ENCODE measurements around the gene CACNA1C. TPM values are rescaled to one million over a fixed set of nuclear protein-coding genes. Genes with fewer than 3 reads are reported as not detected.

The CACNA1C gene
- total RNA-seq, 2 experiments from 2014 or later = 0.04 TPM

GRCh38 chr12:2264651-2265232 is 212.0 kb downstream of the CACNA1C start:
- POLR2A ChIA-PET = no interaction called here
- CTCF ChIA-PET = no interaction called here

GRCh38 chr12:2265461-2266167 is 212.8 kb downstream of the CACNA1C start:
- ChIA-PET CTCF (no interaction called here), POLR2A (no interaction called here)

GRCh38 chr12:2266666-2267620 is 214.2 kb downstream of the CACNA1C start:
- ChIA-PET CTCF (interaction anchor here (1.1 kb wide), 1 partner anchor 24 kb away, joined by 3 read pairs; no protein-coding TSS in a partner anchor), POLR2A (no interaction called here)

- ChIA-PET CTCF (no interaction called here), POLR2A (no interaction called here)
Observed at GRCh38 chr12:2267703-2268470, 215.1 kb downstream of the CACNA1C start.

- CTCF ChIA-PET = no interaction called here
- POLR2A ChIA-PET = no interaction called here
Observed at GRCh38 chr12:2268471-2269286, 215.9 kb downstream of the CACNA1C start.

- CTCF ChIA-PET = no interaction called here
- POLR2A ChIA-PET = no interaction called here
Observed at GRCh38 chr12:2270846-2271245, 218.1 kb downstream of the CACNA1C start.

- CTCF ChIA-PET = no interaction called here
- POLR2A ChIA-PET = no interaction called here
Observed at GRCh38 chr12:2271961-2272360, 219.2 kb downstream of the CACNA1C start.

- ChIA-PET POLR2A (no interaction called here), CTCF (no interaction called here)
Observed at GRCh38 chr12:2273288-2273687, 220.5 kb downstream of the CACNA1C start.

GRCh38 chr12:2273751-2274150 is 221.0 kb downstream of the CACNA1C start:
- POLR2A ChIA-PET = no interaction called here

GRCh38 chr12:2274733-2275132 is 221.9 kb downstream of the CACNA1C start:
- ChIA-PET CTCF (no interaction called here), POLR2A (no interaction called here)

More at GRCh38 chr12:2273751-2274150, 221.0 kb downstream of the CACNA1C start:
- CTCF ChIA-PET = no interaction called here

- POLR2A ChIA-PET = no interaction called here
- CTCF ChIA-PET = interaction anchor here (1.3 kb wide), 1 partner anchor 15 kb away, joined by 3 read pairs; no protein-coding TSS in a partner anchor
Observed at GRCh38 chr12:2276288-2277033, 223.7 kb downstream of the CACNA1C start.

GRCh38 chr12:2277492-2278155 is 224.8 kb downstream of the CACNA1C start:
- ChIA-PET POLR2A (no interaction called here), CTCF (no interaction called here)

GRCh38 chr12:2281446-2281845 is 228.7 kb downstream of the CACNA1C start:
- ChIA-PET CTCF (no interaction called here), POLR2A (no interaction called here)

- POLR2A ChIA-PET = no interaction called here
- CTCF ChIA-PET = interaction anchor here (0.7 kb wide), 1 partner anchor 18 kb away, joined by 3 read pairs; no protein-coding TSS in a partner anchor
Observed at GRCh38 chr12:2282318-2282717, 229.5 kb downstream of the CACNA1C start.

- CTCF ChIA-PET = no interaction called here
- POLR2A ChIA-PET = no interaction called here
Observed at GRCh38 chr12:2283480-2283879, 230.7 kb downstream of the CACNA1C start.

GRCh38 chr12:2283916-2284315 is 231.1 kb downstream of the CACNA1C start:
- ChIA-PET CTCF (no interaction called here), POLR2A (no interaction called here)

GRCh38 chr12:2284321-2284813 is 231.6 kb downstream of the CACNA1C start:
- CTCF ChIA-PET = no interaction called here
- POLR2A ChIA-PET = no interaction called here

- ChIA-PET CTCF (no interaction called here), POLR2A (no interaction called here)
Observed at GRCh38 chr12:2284857-2285256, 232.1 kb downstream of the CACNA1C start.
